ENCODE results near the gene FBXW7. TPM values are rescaled to one million over a fixed set of nuclear protein-coding genes. Genes with fewer than 3 reads are reported as not detected.

Gene FBXW7
- total RNA-seq, 1 experiment from 2014 or later = 27.1 TPM

DNA sequence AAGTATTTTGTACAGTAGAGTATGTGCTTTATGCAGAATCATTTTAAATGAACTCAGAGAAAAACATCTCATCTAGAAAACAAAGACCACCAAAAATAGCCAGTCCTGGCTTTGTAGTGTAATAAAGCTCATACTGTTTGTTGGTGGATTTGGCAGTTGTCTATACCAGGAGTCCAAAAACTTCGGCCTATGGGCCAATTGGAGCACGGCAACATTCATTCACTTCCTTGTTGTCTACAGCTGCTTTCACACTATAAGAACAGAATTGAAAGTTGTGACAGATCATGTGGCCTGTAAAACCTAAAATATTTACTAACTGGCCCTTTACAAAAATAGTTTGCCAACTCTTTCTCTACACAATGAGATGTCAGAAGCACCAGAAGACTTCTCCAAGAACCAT is 5.3 kb downstream of the FBXW7 start:
- Histone ChIP-seq H3K9me3 (ENCODE audit: control insufficient read depth, low read depth, low read length) (no peaks in the 10 kb centered on the region), H3K79me1 (ENCODE audit: insufficient read depth, low read depth, low read length, poor library complexity, severe bottlenecking) (peaks cover 5% of the 10 kb centered on the region), H3K23ac (ENCODE audit: insufficient read length, low read depth, low read length) (no peak overlapping the region), H3T11ph (ENCODE audit: low read length) (no peak overlapping the region), H2AK5ac (ENCODE audit: insufficient read length, low read length) (no peak overlapping the region), H4K8ac (replicated peaks; ENCODE audit: insufficient read length, low read depth, low read length) (no peak overlapping the region), H2BK20ac (ENCODE audit: low read depth, low read length, poor library complexity, severe bottlenecking) (no peak overlapping the region), H2BK5ac (ENCODE audit: insufficient read length, low read length) (no peak overlapping the region), H3K4ac (ENCODE audit: low read depth, low read length) (no peak overlapping the region), H2BK12ac (ENCODE audit: insufficient read length, low read depth, low read length) (no peak overlapping the region), H3K56ac (ENCODE audit: insufficient read length, low read depth, low read length) (no peak overlapping the region), H4K91ac (ENCODE audit: insufficient read length, low read depth, low read length) (no peak overlapping the region), H3K4me1 (ENCODE audit: insufficient read depth, low read length) (no peaks in the 10 kb centered on the region), H3K18ac (ENCODE audit: insufficient read length, low read depth, low read length) (no peak overlapping the region), H3K9ac (ENCODE audit: extremely low read depth, insufficient read length, low read length) (no peak overlapping the region), H3K23me2 (ENCODE audit: insufficient read length, low read depth, low read length, poor library complexity, severe bottlenecking) (peaks cover 8% of the 10 kb centered on the region), H3K79me2 (ENCODE audit: insufficient read depth, low read length) (peaks cover 10% of the 10 kb centered on the region; the same call in 1 of the 2 replicates), H2BK120ac (ENCODE audit: low read depth, low read length, poor library complexity, severe bottlenecking) (no peak overlapping the region), H3K4me2 (ENCODE audit: insufficient read depth, insufficient read length, low read length) (no peak overlapping the region), H2BK15ac (ENCODE audit: low read depth, low read length) (no peak overlapping the region), H4K20me1 (ENCODE audit: control insufficient read depth, insufficient read depth, insufficient read length) (no peaks in the 10 kb centered on the region), H2AFZ (ENCODE audit: low read length) (no peak overlapping the region), H3K27me3 (ENCODE audit: insufficient read depth, low read length) (no peaks in the 10 kb centered on the region), H4K5ac (ENCODE audit: insufficient read length, low read depth, low read length) (no peak overlapping the region), H3K14ac (ENCODE audit: insufficient read depth, low read length) (no peak overlapping the region), H3K27ac (ENCODE audit: insufficient read length, low read depth, low read length) (no peak overlapping the region)
- no peaks in the 10 kb centered on the region for H3K27me3 Mint-ChIP-seq (ENCODE audit: low read depth)
- TF ChIP-seq, protein P1, sequence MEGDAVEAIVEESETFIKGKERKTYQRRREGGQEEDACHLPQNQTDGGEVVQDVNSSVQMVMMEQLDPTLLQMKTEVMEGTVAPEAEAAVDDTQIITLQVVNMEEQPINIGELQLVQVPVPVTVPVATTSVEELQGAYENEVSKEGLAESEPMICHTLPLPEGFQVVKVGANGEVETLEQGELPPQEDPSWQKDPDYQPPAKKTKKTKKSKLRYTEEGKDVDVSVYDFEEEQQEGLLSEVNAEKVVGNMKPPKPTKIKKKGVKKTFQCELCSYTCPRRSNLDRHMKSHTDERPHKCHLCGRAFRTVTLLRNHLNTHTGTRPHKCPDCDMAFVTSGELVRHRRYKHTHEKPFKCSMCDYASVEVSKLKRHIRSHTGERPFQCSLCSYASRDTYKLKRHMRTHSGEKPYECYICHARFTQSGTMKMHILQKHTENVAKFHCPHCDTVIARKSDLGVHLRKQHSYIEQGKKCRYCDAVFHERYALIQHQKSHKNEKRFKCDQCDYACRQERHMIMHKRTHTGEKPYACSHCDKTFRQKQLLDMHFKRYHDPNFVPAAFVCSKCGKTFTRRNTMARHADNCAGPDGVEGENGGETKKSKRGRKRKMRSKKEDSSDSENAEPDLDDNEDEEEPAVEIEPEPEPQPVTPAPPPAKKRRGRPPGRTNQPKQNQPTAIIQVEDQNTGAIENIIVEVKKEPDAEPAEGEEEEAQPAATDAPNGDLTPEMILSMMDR (conservative IDR thresholded peaks at IDR 0.05) = no peak
- peaks cover 0 to 2% (median 0%) of the 10 kb centered on the region in 3 experiments; a peak in 2 of 7 replicates for H3K36me3 Mint-ChIP-seq (ENCODE audit: insufficient read depth in 1 of 3, low read depth in 3 of 3)
- no CpG with 5 or more reads among the region's 2 CpGs for WGBS (ENCODE audit: extremely low coverage, insufficient read length, low lambda C conversion rate)
- H3K9me3 Mint-ChIP-seq = no peaks in the 10 kb centered on the region; a peak in 2 of 5 replicates
- no peak overlapping the region for H3K4me3 Mint-ChIP-seq
- peaks cover 16 to 19% of the 10 kb centered on the region in 2 experiments for H3K4me1 Mint-ChIP-seq
- no peak overlapping the region for H3K27ac Mint-ChIP-seq
- DNase-seq = no peak
